GM21367 (cell line): ENCODE measurements around the gene TOR1A.
A peak's percentile ranks its signal among the peaks of the same experiment; 100 is the strongest.
"Not testable (repeated sequence)": the region's sequence is repeated elsewhere in the genome, so short reads cannot be mapped to it uniquely, and the experiment has no call there.

Source experiments
- ATAC-seq: cut with Tn5 transposase; IDR thresholded peaks from one replicate; pipeline ENCODE4 v1.9.1; 2021; ENCODE audit not compliant: unreplicated experiment

Gene TOR1A

GRCh38 chr9:129823542-129823934 is 398 bp downstream of the TOR1A start:
- ATAC-seq: peak; percentile 16

- ATAC-seq: no peak
Measured at GRCh38 chr9:129822898-129823541, 916 bp downstream of the TOR1A start.

- ATAC-seq: no peak
Measured at GRCh38 chr9:129816501-129817435, 7.2 kb downstream of the TOR1A start.

- ATAC-seq: no peak
Measured at GRCh38 chr9:129815278-129815677, 8.7 kb downstream of the TOR1A start.

GRCh38 chr9:129814432-129815223 is 9.3 kb downstream of the TOR1A start:
- no peak for ATAC-seq

GRCh38 chr9:129813661-129814060 is 10.3 kb downstream of the TOR1A start:
- no peak for ATAC-seq

GRCh38 chr9:129812385-129812784 is 11.6 kb downstream of the TOR1A start:
- no peak for ATAC-seq

- no peak for ATAC-seq
Measured at GRCh38 chr9:129811967-129812363, 12.0 kb downstream of the TOR1A start.

- no peak for ATAC-seq
Measured at GRCh38 chr9:129810788-129811187, 13.1 kb downstream of the TOR1A start.

GRCh38 chr9:129810116-129810515 is 13.8 kb downstream of the TOR1A start:
- ATAC-seq: no peak

GRCh38 chr9:129809346-129809745 is 14.6 kb downstream of the TOR1A start:
- no peak for ATAC-seq

GRCh38 chr9:129806061-129806460 is 17.9 kb downstream of the TOR1A start:
- ATAC-seq: no peak

- peak; percentile 19 for ATAC-seq
Measured at GRCh38 chr9:129803676-129804060, 20.3 kb downstream of the TOR1A start.

- ATAC-seq: peak; percentile 85
Measured at GRCh38 chr9:129802833-129803675, 20.9 kb downstream of the TOR1A start, which contains the start of gene TOR1B. Gene TOR1B, plus strand, starts transcription at chr9:129803184. Its CDS starts 29 bp downstream, at chr9:129803213.

- no peak for ATAC-seq
Measured at GRCh38 chr9:129801504-129801903, 22.4 kb downstream of the TOR1A start.

GRCh38 chr9:129798973-129799372 is 25.0 kb downstream of the TOR1A start:
- ATAC-seq: no peak

- not testable (repeated sequence) for ATAC-seq
Measured at GRCh38 chr9:129796029-129796428, 27.9 kb downstream of the TOR1A start.

- ATAC-seq: no peak
Measured at GRCh38 chr9:129794549-129794948, 29.4 kb downstream of the TOR1A start.

GRCh38 chr9:129786481-129786880 is 37.5 kb downstream of the TOR1A start:
- no peak for ATAC-seq

GRCh38 chr9:129785866-129786265 is 38.1 kb downstream of the TOR1A start:
- ATAC-seq: no peak
